ENCODE data around the gene PEX14. TPM values are rescaled to one million over a fixed set of nuclear protein-coding genes. Genes with fewer than 3 reads are reported as not detected.

Gene PEX14
- total RNA-seq, 1 experiment from 2014 or later: 29.3 TPM

DNA sequence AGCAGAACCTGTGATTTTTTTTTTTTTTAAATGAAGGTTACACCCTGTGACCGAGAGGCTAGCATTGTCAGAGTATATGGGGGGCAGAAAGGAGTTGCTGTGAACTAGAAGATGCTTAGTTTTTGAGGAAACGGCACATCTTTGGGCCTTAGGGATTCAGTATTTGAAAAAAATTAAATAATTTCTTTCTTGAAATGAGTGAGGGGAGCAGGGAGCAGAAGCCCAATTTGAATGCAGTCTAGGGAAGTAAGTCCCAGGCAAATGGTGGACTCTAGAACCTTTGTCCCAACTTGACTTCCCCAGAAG, 42.9 kb downstream of the PEX14 start (continued):
- TF ChIP-seq, protein P1, sequence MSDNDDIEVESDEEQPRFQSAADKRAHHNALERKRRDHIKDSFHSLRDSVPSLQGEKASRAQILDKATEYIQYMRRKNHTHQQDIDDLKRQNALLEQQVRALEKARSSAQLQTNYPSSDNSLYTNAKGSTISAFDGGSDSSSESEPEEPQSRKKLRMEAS (IDR thresholded peaks at IDR 0.05): no peak
- TF ChIP-seq POLR2AphosphoS5 (IDR thresholded peaks at IDR 0.05; ENCODE audit: low read depth, low read length) (no peak), ZFX (IDR thresholded peaks at IDR 0.05) (no peak), CBX3 (IDR thresholded peaks at IDR 0.05; ENCODE audit: low read depth) (no peak)

DNA sequence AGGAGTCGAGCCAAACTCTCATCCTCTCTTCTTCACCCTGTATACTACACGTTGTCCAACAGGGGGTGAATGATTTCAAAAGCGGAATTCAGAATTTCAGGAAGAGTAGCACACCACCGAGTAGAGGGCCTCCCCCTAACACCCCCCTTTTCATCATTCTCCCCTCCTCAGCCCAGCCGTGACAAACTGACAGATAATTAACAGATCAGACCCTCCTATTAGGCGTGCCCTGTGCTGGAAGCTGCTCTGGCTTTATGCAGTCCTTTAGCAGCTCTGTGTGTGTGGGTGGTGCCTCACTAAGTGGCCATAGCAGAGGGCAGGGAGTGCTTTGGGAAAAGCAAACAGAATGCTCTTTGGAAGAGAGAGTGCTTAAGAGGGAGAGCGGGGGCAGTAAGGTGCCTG, 44.3 kb downstream of the PEX14 start:
- H2AFZ ChIP-seq (ENCODE audit: low read depth, low read length, poor library complexity, severe bottlenecking): no peak overlapping the region
- intact Hi-C loops (cut with micrococcal nuclease): no loop called here
- H3K9me3 ChIP-seq (ENCODE audit: control insufficient read depth in 1 of 2, insufficient read depth in 1 of 2, low read depth in 1 of 2, low read length in 2 of 2): no peaks in the 10 kb centered on the region
- H3K4me1 ChIP-seq (ENCODE audit: control insufficient read depth in 1 of 2, insufficient read depth in 2 of 2, low read length in 2 of 2): no peaks in the 10 kb centered on the region
- no peaks in the 10 kb centered on the region for H3K9me2 ChIP-seq (ENCODE audit: insufficient read depth)
- no peaks in the 10 kb centered on the region for H4K20me1 ChIP-seq (ENCODE audit: insufficient read depth)
- no peaks in the 10 kb centered on the region for H3K36me3 ChIP-seq (ENCODE audit: control insufficient read depth in 1 of 2, insufficient read depth in 2 of 2, low read length in 2 of 2)
- DNase-seq (ENCODE audit: low read depth, low spot score): no peak
- peaks cover 65% of the 10 kb centered on the region for H3K79me2 ChIP-seq (ENCODE audit: insufficient read depth, low read length)
- no peak overlapping the region for H3K9ac ChIP-seq (ENCODE audit: low read length)
- ChIA-PET CTCF (interaction anchor here (1.3 kb wide), 1 partner anchor 12 kb away, joined by 3 read pairs; no protein-coding TSS in a partner anchor), RAD21 (ENCODE audit: low non-redundant PET in 1 of 2, low total read pairs in 2 of 2, uncharacterized antibody in 2 of 2, unreplicated experiment in 2 of 2) (no interaction called here), POLR2A (no interaction called here)
- TF ChIP-seq, protein P2, sequence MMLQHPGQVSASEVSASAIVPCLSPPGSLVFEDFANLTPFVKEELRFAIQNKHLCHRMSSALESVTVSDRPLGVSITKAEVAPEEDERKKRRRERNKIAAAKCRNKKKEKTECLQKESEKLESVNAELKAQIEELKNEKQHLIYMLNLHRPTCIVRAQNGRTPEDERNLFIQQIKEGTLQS (IDR thresholded peaks at IDR 0.05): no peak
- TF ChIP-seq TCF7L2 (IDR thresholded peaks at IDR 0.05; ENCODE audit: borderline replicate concordance, extremely low read depth, insufficient read depth, insufficient read length) (no peak), POLR2A (IDR thresholded peaks at IDR 0.05; ENCODE audit: borderline replicate concordance, extremely low read depth, insufficient read depth, insufficient read length) (no peak), EZH2phosphoT487 (IDR thresholded peaks at IDR 0.05; ENCODE audit: borderline replicate concordance) (no peak), SIN3A (IDR thresholded peaks at IDR 0.05; ENCODE audit: low read depth) (no peak)
- no TSS peak for BruUV-seq (replicated peaks)
- H3K27me3 ChIP-seq (ENCODE audit: insufficient read depth, low read length): no peaks in the 10 kb centered on the region
- no peak overlapping the region for H3K4me2 ChIP-seq (ENCODE audit: low read length)
- H3K27ac ChIP-seq (ENCODE audit: low read depth, low read length): no peak overlapping the region
- ATAC-seq: peak; percentile 49
- no peak overlapping the region for H3K4me3 ChIP-seq (replicated peaks in 1 of 2; ENCODE audit: low read depth in 1 of 2, low read length in 2 of 2)

DNA sequence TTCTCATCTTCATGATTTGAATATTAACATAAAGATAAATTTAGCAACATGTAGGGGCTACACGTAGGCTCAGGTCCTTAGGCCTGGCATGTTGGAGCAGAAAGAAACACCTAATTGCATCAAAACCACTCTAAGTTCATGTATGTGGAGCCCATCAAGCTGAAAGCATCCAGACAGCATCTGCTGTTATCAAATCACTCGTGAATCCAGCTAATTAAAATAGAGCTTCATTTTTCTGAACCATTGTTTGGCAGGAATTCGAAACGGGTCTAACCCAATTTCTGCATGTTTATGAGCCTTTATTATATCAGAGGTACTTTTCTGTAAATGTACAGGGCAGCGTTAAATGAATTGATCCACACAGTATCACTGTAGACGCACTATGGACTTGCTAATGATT, 45.7 kb downstream of the PEX14 start:
- RAD21 ChIA-PET (ENCODE audit: low non-redundant PET in 1 of 2, low total read pairs in 2 of 2, uncharacterized antibody in 2 of 2, unreplicated experiment in 2 of 2): no interaction called here
- Histone ChIP-seq H3K4me1 (ENCODE audit: control insufficient read depth in 1 of 2, insufficient read depth in 2 of 2, low read length in 2 of 2) (no peaks in the 10 kb centered on the region), H3K9ac (ENCODE audit: low read length) (no peak overlapping the region), H3K27me3 (ENCODE audit: insufficient read depth, low read length) (no peaks in the 10 kb centered on the region), H3K9me2 (ENCODE audit: insufficient read depth) (no peaks in the 10 kb centered on the region), H3K27ac (ENCODE audit: low read depth, low read length) (no peak overlapping the region), H3K79me2 (ENCODE audit: insufficient read depth, low read length) (peaks cover 65% of the 10 kb centered on the region), H4K20me1 (ENCODE audit: insufficient read depth) (no peaks in the 10 kb centered on the region), H3K36me3 (ENCODE audit: control insufficient read depth in 1 of 2, insufficient read depth in 2 of 2, low read length in 2 of 2) (no peaks in the 10 kb centered on the region), H3K9me3 (ENCODE audit: control insufficient read depth in 1 of 2, insufficient read depth in 1 of 2, low read depth in 1 of 2, low read length in 2 of 2) (no peaks in the 10 kb centered on the region), H3K4me3 (replicated peaks in 1 of 2; ENCODE audit: low read depth in 1 of 2, low read length in 2 of 2) (no peak overlapping the region), H3K4me2 (ENCODE audit: low read length) (no peak overlapping the region), H2AFZ (ENCODE audit: low read depth, low read length, poor library complexity, severe bottlenecking) (no peak overlapping the region)
- ATAC-seq (no peak), DNase-seq (ENCODE audit: low read depth, low spot score) (no peak)
- TF ChIP-seq POLR2AphosphoS5 (IDR thresholded peaks at IDR 0.05; ENCODE audit: low read depth, low read length) (no peak), JUND (IDR thresholded peaks at IDR 0.05) (no peak), SP1 (IDR thresholded peaks at IDR 0.05; ENCODE audit: low read depth) (no peak), RAD21 (IDR thresholded peaks at IDR 0.05; ENCODE audit: low read depth) (no peak), CEBPB (IDR thresholded peaks at IDR 0.05; ENCODE audit: low read depth) (no peak)
- BruUV-seq (replicated peaks): no TSS peak
- intact Hi-C loops (cut with micrococcal nuclease): no loop called here
- POLR2A ChIA-PET: no interaction called here
- CTCF ChIA-PET: no interaction called here
